Measurements from ENCODE around the gene CHAF1B. TPM values are rescaled to one million over a fixed set of nuclear protein-coding genes. Genes with fewer than 3 reads are reported as not detected.

CHAF1B gene
- total and polyA plus RNA-seq, 2 of the 8 experiments (the other 6 are each of a cell fraction or from before 2014, with no cell fraction given): 11.8 to 23.1 TPM

GRCh38 chr21:36395353-36396111 lies 10.3 kb downstream of the CHAF1B start:
- Histone ChIP-seq H3K4me2 (ENCODE audit: insufficient read depth in 1 of 2, low read depth in 2 of 2, low read length in 2 of 2) (no peak overlapping the region), H3K79me2 (ENCODE audit: control insufficient read depth in 1 of 2, insufficient read depth in 2 of 2, low read length in 2 of 2) (no peaks in the 10 kb centered on the region), H3K27me3 (replicated peaks in 1 of 4; ENCODE audit: control insufficient read depth in 3 of 4, extremely low read depth in 1 of 4, insufficient read depth in 3 of 4, low read length in 3 of 4) (no peaks in the 10 kb centered on the region), H2BK20ac (ENCODE audit: low read length) (no peak overlapping the region), H3K23me2 (ENCODE audit: low read depth, low read length) (no peaks in the 10 kb centered on the region), H2BK12ac (ENCODE audit: low read depth, low read length) (no peak overlapping the region), H3K27ac (ENCODE audit: low read depth, low read length) (no peak overlapping the region), H3K4me1 (replicated peaks in 1 of 4; ENCODE audit: control insufficient read depth in 3 of 4, insufficient read depth in 4 of 4, low read length in 3 of 4) (no peaks in the 10 kb centered on the region), H3K18ac (ENCODE audit: extremely low read depth, low read length) (no peak overlapping the region), H3K79me1 (ENCODE audit: low read depth, low read length) (no peaks in the 10 kb centered on the region), H4K20me1 (replicated peaks in 1 of 2; ENCODE audit: control insufficient read depth in 1 of 2, insufficient read depth in 2 of 2, low read length in 2 of 2) (no peaks in the 10 kb centered on the region), H2AFZ (ENCODE audit: low read length) (no peak overlapping the region), H3K56ac (replicated peaks; ENCODE audit: insufficient read length, low read depth, low read length) (no peak overlapping the region), H2BK5ac (ENCODE audit: low read depth, low read length) (no peak overlapping the region), H3K9ac (replicated peaks in 1 of 4; ENCODE audit: extremely low read depth in 1 of 4, low read depth in 3 of 4, low read length in 3 of 4) (no peak overlapping the region), H2BK120ac (replicated peaks; ENCODE audit: low read depth, low read length) (no peak overlapping the region), H2BK15ac (ENCODE audit: low read length) (no peak overlapping the region), H3K4ac (replicated peaks; ENCODE audit: insufficient read length, low read depth, low read length) (no peak overlapping the region), H3K36me3 (ENCODE audit: control insufficient read depth in 2 of 4, insufficient read depth in 4 of 4, low read length in 3 of 4) (peaks cover 2 to 46% (median 26%) of the 10 kb centered on the region in 4 experiments; a peak in 6 of 8 replicates), H3K4me3 (ENCODE audit: extremely low read depth in 1 of 4, insufficient read depth in 2 of 4, low read depth in 3 of 4, low read length in 4 of 4) (no peak overlapping the region), H4K8ac (ENCODE audit: extremely low read depth, insufficient read depth, low read length) (no peak overlapping the region), H3K14ac (ENCODE audit: insufficient read length) (no peak overlapping the region), H2AK5ac (ENCODE audit: low read depth, low read length) (no peak overlapping the region), H3K23ac (ENCODE audit: insufficient read length) (no peak overlapping the region), H4K5ac (ENCODE audit: insufficient read length, low read depth, low read length) (no peak overlapping the region), H3K9me3 (ENCODE audit: insufficient read depth in 2 of 2, low read depth in 1 of 2, low read length in 1 of 2) (peaks cover 0 to 8% of the 10 kb centered on the region in 2 experiments; a peak in 1 of 4 replicates), H4K91ac (replicated peaks; ENCODE audit: insufficient read length, low read length) (no peak overlapping the region)
- DNase-seq (ENCODE audit: low read depth in 1 of 2, low spot score in 2 of 2) (no peak), FAIRE-seq (no peak)
- POLR2A ChIA-PET (ENCODE audit: partially characterized antibody): no interaction called here
- 88% methylated on average over 6 of the region's 6 CpGs; no CpG with 5 or more reads in 1 of the 2 experiments for WGBS, 2 experiments (ENCODE audit: extremely low coverage in 1 of 2, insufficient coverage in 1 of 2, insufficient read length in 1 of 2, insufficient replicate concordance in 2 of 2, low coverage in 1 of 2, low lambda C conversion rate in 2 of 2, missing lambda C conversion rate in 1 of 2)
- no peak for TF ChIP-seq EGR1 (IDR thresholded peaks at IDR 0.05; ENCODE audit: borderline replicate concordance, low read depth, low read length)
- no peak for TF ChIP-seq RAD21 (IDR thresholded peaks at IDR 0.05 in 1 of 2, conservative IDR thresholded peaks at IDR 0.05 in 1 of 2; ENCODE audit: low read depth in 2 of 2, low read length in 2 of 2)
- no peak for TF ChIP-seq NANOG (IDR thresholded peaks at IDR 0.05; ENCODE audit: insufficient read depth, low read depth, low read length, poor library complexity, severe bottlenecking)
- TF ChIP-seq RXRA (IDR thresholded peaks at IDR 0.05; ENCODE audit: insufficient read depth, low read depth, low read length): no peak
- TF ChIP-seq FOSL1 (IDR thresholded peaks at IDR 0.05; ENCODE audit: insufficient read depth, low read depth, low read length): no peak
- no peak for TF ChIP-seq GABPA (IDR thresholded peaks at IDR 0.05; ENCODE audit: borderline replicate concordance, insufficient read depth, low read length)
- CTCF ChIA-PET (ENCODE audit: partially characterized antibody): interaction anchor here (0.6 to 1.2 kb wide), 2 partner anchors 24 to 236 kb away, joined by 3 read pairs; no protein-coding TSS in a partner anchor

Measured in H1 (cell line).